Liver (tissue), 3 donors: Measurements from ENCODE around the gene C8B.

ENCODE experiments used
- FOXA2 ChIP-seq: IDR thresholded peaks from 2 replicates; pipeline ENCODE4 v1.6.1; 2016; ENCODE audit warnings: antibody characterized with exemption
- GABPA ChIP-seq, 2 donors: IDR thresholded peaks in 1 of 2; conservative IDR thresholded peaks in 1 of 2; 2 replicates each; pipeline ENCODE4 v1.6.1; 2016; ENCODE audit warnings: antibody characterized with exemption in 2 of 2, mild to moderate bottlenecking in 1 of 2, moderate library complexity in 1 of 2
- RXRA ChIP-seq, 2 donors: IDR thresholded peaks; 2 replicates each; pipeline ENCODE4 v1.6.1; 2017 to 2018; ENCODE audit warnings: antibody characterized with exemption in 2 of 2, mild to moderate bottlenecking in 1 of 2
- SP1 ChIP-seq: IDR thresholded peaks from 2 replicates; pipeline ENCODE4 v1.6.1; 2018; ENCODE audit warnings: antibody characterized with exemption, mild to moderate bottlenecking
- YY1 ChIP-seq: IDR thresholded peaks from 2 replicates; pipeline ENCODE4 v1.6.1; 2016; ENCODE audit warnings: antibody characterized with exemption, mild to moderate bottlenecking
- TF ChIP-seq, protein P1 (sequence below): fragments of 150-350 bp; IDR thresholded peaks from 2 replicates; pipeline ENCODE4 v1.5.1; 2017; ENCODE audit warnings: improper control_type of control experiment, low read depth, low read length; ENCODE audit not compliant: missing input control
- TF ChIP-seq, protein P2 (sequence below): IDR thresholded peaks from 2 replicates; pipeline ENCODE4 v1.6.1; 2016; ENCODE audit warnings: antibody characterized with exemption
- TF ChIP-seq, protein P3 (sequence below): IDR thresholded peaks from 2 replicates; pipeline ENCODE4 v1.6.1; 2016; ENCODE audit warnings: antibody characterized with exemption
- TF ChIP-seq, protein P4 (sequence below): IDR thresholded peaks from 2 replicates; pipeline ENCODE4 v1.6.1; 2016; ENCODE audit warnings: antibody characterized with exemption, mild to moderate bottlenecking
- TF ChIP-seq, protein P5 (sequence below): IDR thresholded peaks from 2 replicates; pipeline ENCODE4 v1.6.1; 2016; ENCODE audit warnings: antibody characterized with exemption
- donor health status: healthy.
- donor health status: healthy.

DNA sequence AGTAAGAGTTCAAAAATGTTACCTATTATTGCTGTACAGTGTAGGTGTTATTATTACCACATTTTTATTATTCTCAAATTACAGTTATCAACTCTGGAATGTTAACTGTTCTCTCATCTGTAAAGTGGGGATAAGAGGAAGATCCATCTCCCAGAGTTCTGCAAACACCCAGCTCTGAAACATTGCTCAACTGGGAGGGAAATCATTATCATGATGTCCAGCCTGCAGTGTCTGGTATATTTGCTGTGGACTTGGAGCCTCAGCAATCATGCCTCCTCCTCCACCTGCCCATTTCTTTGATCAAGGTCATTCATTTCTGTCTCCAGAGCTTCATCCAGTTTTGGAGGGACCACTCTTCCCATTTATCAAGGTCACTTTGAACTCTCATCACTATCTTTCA lies 71.8 kb downstream of the C8B start:
- TF ChIP-seq, protein P1, sequence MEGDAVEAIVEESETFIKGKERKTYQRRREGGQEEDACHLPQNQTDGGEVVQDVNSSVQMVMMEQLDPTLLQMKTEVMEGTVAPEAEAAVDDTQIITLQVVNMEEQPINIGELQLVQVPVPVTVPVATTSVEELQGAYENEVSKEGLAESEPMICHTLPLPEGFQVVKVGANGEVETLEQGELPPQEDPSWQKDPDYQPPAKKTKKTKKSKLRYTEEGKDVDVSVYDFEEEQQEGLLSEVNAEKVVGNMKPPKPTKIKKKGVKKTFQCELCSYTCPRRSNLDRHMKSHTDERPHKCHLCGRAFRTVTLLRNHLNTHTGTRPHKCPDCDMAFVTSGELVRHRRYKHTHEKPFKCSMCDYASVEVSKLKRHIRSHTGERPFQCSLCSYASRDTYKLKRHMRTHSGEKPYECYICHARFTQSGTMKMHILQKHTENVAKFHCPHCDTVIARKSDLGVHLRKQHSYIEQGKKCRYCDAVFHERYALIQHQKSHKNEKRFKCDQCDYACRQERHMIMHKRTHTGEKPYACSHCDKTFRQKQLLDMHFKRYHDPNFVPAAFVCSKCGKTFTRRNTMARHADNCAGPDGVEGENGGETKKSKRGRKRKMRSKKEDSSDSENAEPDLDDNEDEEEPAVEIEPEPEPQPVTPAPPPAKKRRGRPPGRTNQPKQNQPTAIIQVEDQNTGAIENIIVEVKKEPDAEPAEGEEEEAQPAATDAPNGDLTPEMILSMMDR: no peak
- TF ChIP-seq GABPA (IDR thresholded peaks at IDR 0.05 in 1 of 2, conservative IDR thresholded peaks at IDR 0.05 in 1 of 2): no peak
- TF ChIP-seq, protein P2, sequence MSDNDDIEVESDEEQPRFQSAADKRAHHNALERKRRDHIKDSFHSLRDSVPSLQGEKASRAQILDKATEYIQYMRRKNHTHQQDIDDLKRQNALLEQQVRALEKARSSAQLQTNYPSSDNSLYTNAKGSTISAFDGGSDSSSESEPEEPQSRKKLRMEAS: peak; percentile 56
- TF ChIP-seq YY1: peak; percentile 76
- TF ChIP-seq SP1: peak; percentile 47
- TF ChIP-seq, protein P3, sequence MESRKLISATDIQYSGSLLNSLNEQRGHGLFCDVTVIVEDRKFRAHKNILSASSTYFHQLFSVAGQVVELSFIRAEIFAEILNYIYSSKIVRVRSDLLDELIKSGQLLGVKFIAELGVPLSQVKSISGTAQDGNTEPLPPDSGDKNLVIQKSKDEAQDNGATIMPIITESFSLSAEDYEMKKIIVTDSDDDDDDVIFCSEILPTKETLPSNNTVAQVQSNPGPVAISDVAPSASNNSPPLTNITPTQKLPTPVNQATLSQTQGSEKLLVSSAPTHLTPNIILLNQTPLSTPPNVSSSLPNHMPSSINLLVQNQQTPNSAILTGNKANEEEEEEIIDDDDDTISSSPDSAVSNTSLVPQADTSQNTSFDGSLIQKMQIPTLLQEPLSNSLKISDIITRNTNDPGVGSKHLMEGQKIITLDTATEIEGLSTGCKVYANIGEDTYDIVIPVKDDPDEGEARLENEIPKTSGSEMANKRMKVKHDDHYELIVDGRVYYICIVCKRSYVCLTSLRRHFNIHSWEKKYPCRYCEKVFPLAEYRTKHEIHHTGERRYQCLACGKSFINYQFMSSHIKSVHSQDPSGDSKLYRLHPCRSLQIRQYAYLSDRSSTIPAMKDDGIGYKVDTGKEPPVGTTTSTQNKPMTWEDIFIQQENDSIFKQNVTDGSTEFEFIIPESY: peak; percentile 24
- TF ChIP-seq, protein P4, sequence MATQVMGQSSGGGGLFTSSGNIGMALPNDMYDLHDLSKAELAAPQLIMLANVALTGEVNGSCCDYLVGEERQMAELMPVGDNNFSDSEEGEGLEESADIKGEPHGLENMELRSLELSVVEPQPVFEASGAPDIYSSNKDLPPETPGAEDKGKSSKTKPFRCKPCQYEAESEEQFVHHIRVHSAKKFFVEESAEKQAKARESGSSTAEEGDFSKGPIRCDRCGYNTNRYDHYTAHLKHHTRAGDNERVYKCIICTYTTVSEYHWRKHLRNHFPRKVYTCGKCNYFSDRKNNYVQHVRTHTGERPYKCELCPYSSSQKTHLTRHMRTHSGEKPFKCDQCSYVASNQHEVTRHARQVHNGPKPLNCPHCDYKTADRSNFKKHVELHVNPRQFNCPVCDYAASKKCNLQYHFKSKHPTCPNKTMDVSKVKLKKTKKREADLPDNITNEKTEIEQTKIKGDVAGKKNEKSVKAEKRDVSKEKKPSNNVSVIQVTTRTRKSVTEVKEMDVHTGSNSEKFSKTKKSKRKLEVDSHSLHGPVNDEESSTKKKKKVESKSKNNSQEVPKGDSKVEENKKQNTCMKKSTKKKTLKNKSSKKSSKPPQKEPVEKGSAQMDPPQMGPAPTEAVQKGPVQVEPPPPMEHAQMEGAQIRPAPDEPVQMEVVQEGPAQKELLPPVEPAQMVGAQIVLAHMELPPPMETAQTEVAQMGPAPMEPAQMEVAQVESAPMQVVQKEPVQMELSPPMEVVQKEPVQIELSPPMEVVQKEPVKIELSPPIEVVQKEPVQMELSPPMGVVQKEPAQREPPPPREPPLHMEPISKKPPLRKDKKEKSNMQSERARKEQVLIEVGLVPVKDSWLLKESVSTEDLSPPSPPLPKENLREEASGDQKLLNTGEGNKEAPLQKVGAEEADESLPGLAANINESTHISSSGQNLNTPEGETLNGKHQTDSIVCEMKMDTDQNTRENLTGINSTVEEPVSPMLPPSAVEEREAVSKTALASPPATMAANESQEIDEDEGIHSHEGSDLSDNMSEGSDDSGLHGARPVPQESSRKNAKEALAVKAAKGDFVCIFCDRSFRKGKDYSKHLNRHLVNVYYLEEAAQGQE: peak; percentile 33
- TF ChIP-seq RXRA (IDR thresholded peaks at IDR 0.05): peak in 1 of 2 donors; percentile 50
- TF ChIP-seq, protein P5, sequence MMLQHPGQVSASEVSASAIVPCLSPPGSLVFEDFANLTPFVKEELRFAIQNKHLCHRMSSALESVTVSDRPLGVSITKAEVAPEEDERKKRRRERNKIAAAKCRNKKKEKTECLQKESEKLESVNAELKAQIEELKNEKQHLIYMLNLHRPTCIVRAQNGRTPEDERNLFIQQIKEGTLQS: no peak
- TF ChIP-seq FOXA2: no peak
